BLaER1 treated with 17β-estradiol and CSF1 and Interleukin-3, amounts not matched to agents 10 nM and 100 nM (cell line): ENCODE data around the gene CHCHD6.

Experiments used
- H3K27ac ChIP-seq, 11 experiments: shearing (Covaris generic); formaldehyde crosslinking; 2 replicates each; pipeline ENCODE4 v1.8.1; 2022
- H3K27me3 ChIP-seq, 11 experiments: shearing (Covaris generic); formaldehyde crosslinking; 2 replicates each; pipeline ENCODE4 v1.8.1; 2022
- H3K36me3 ChIP-seq, 11 experiments: shearing (Covaris generic); formaldehyde crosslinking; 2 replicates each; pipeline ENCODE4 v1.8.1; 2022
- H3K4me1 ChIP-seq, 10 experiments: shearing (Covaris generic); formaldehyde crosslinking; 2 replicates each; pipeline ENCODE4 v1.8.1; 2022
- H3K4me2 ChIP-seq, 11 experiments: shearing (Covaris generic); formaldehyde crosslinking; 2 replicates each; pipeline ENCODE4 v1.8.1; 2022
- H3K4me3 ChIP-seq, 10 experiments: shearing (Covaris generic); formaldehyde crosslinking; 2 replicates each; pipeline ENCODE4 v1.8.1; 2022
- H3K9ac ChIP-seq, 11 experiments: shearing (Covaris generic); formaldehyde crosslinking; 2 replicates each; pipeline ENCODE4 v1.8.1; 2022
- H3K9me3 ChIP-seq, 11 experiments: shearing (Covaris generic); formaldehyde crosslinking; replicated peaks in 1 of 11; 2 replicates each; pipeline ENCODE4 v1.8.1; 2022
- H4K20me1 ChIP-seq, 11 experiments: shearing (Covaris generic); formaldehyde crosslinking; 2 replicates each; pipeline ENCODE4 v1.8.1; 2022
- Cebpa-rat ChIP-seq, 11 experiments: shearing (Covaris generic); IDR thresholded peaks; 2 replicates each; pipeline ENCODE4 v1.8.1; 2022

The CHCHD6 gene

GRCh38 chr3:126987129-126987528, 283.1 kb downstream of the CHCHD6 start:
- peaks cover 50 to 93% (median 88%) of the 10 kb centered on the region in 11 experiments for H4K20me1 ChIP-seq
- no peaks in the 10 kb centered on the region for H3K9me3 ChIP-seq
- H3K9ac ChIP-seq = no peak overlapping the region
- H3K4me2 ChIP-seq = no peak overlapping the region
- H3K27me3 ChIP-seq = peaks cover 20 to 42% (median 31%) of the 10 kb centered on the region in 11 experiments
- H3K27ac ChIP-seq = no peak overlapping the region
- no peak for TF ChIP-seq Cebpa-rat (IDR thresholded peaks at IDR 0.05)
- peaks cover 0 to 40% (median 0%) of the 10 kb centered on the region in 11 experiments; a peak in 8 of 22 replicates for H3K36me3 ChIP-seq
- peaks cover 13 to 42% (median 23%) of the 10 kb centered on the region in 10 experiments for H3K4me1 ChIP-seq
- H3K4me3 ChIP-seq = no peak overlapping the region

GRCh38 chr3:126987596-126987995, 283.6 kb downstream of the CHCHD6 start:
- peaks cover 20 to 37% (median 26%) of the 10 kb centered on the region in 11 experiments for H3K27me3 ChIP-seq
- no peak overlapping the region for H3K4me3 ChIP-seq
- H4K20me1 ChIP-seq = peaks cover 50 to 93% (median 91%) of the 10 kb centered on the region in 11 experiments
- H3K4me2 ChIP-seq = no peak overlapping the region
- no peak overlapping the region for H3K27ac ChIP-seq
- TF ChIP-seq Cebpa-rat (IDR thresholded peaks at IDR 0.05) = no peak
- no peaks in the 10 kb centered on the region for H3K9me3 ChIP-seq
- no peak overlapping the region for H3K9ac ChIP-seq
- H3K36me3 ChIP-seq = peaks cover 0 to 44% (median 0%) of the 10 kb centered on the region in 11 experiments; a peak in 8 of 22 replicates
- H3K4me1 ChIP-seq = peaks cover 10 to 42% (median 22%) of the 10 kb centered on the region in 10 experiments

- Histone ChIP-seq H3K9me3 (no peaks in the 10 kb centered on the region), H3K4me2 (no peak overlapping the region), H3K4me3 (no peak overlapping the region), H3K27ac (no peak overlapping the region), H3K36me3 (peaks cover 0 to 51% (median 0%) of the 10 kb centered on the region in 11 experiments; a peak in 8 of 22 replicates), H3K27me3 (peaks cover 16 to 29% (median 22%) of the 10 kb centered on the region in 11 experiments), H4K20me1 (peaks cover 55 to 100% (median 100%) of the 10 kb centered on the region in 11 experiments), H3K9ac (no peak overlapping the region), H3K4me1 (peaks cover 19 to 49% (median 29%) of the 10 kb centered on the region in 10 experiments)
- TF ChIP-seq Cebpa-rat (IDR thresholded peaks at IDR 0.05) = no peak
Measured at GRCh38 chr3:126988451-126989021, 284.5 kb downstream of the CHCHD6 start.

- Histone ChIP-seq H4K20me1 (peaks cover 55 to 100% (median 100%) of the 10 kb centered on the region in 11 experiments), H3K9me3 (no peaks in the 10 kb centered on the region), H3K4me1 (peaks cover 19 to 49% (median 29%) of the 10 kb centered on the region in 10 experiments), H3K9ac (no peak overlapping the region), H3K36me3 (peaks cover 0 to 55% (median 0%) of the 10 kb centered on the region in 11 experiments; a peak in 8 of 22 replicates), H3K27me3 (peaks cover 11 to 20% (median 14%) of the 10 kb centered on the region in 11 experiments), H3K4me3 (no peak overlapping the region), H3K27ac (no peak overlapping the region), H3K4me2 (no peak overlapping the region)
- no peak for TF ChIP-seq Cebpa-rat (IDR thresholded peaks at IDR 0.05)
Measured at GRCh38 chr3:126989316-126990023, 285.4 kb downstream of the CHCHD6 start.

GRCh38 chr3:126990024-126990700, 286.1 kb downstream of the CHCHD6 start:
- 0 out of 22 replicates have a peak overlapping the region, but pooled peaks of 1 of the 11 experiments have one; percentile 9 for H3K9ac ChIP-seq
- peak overlapping the region in 2 of 11 experiments; percentile 4 to 5; a peak in 3 of 22 replicates for H3K4me2 ChIP-seq
- no peaks in the 10 kb centered on the region for H3K9me3 ChIP-seq
- H4K20me1 ChIP-seq = peaks cover 55 to 100% (median 100%) of the 10 kb centered on the region in 11 experiments
- peaks cover 23 to 51% (median 35%) of the 10 kb centered on the region in 10 experiments for H3K4me1 ChIP-seq
- H3K27ac ChIP-seq = no peak overlapping the region
- peaks cover 4 to 17% (median 8%) of the 10 kb centered on the region in 11 experiments; a peak in 19 of 22 replicates for H3K27me3 ChIP-seq
- TF ChIP-seq Cebpa-rat (IDR thresholded peaks at IDR 0.05) = no peak
- H3K36me3 ChIP-seq = peaks cover 0 to 55% (median 0%) of the 10 kb centered on the region in 11 experiments; a peak in 8 of 22 replicates
- H3K4me3 ChIP-seq = no peak overlapping the region

GRCh38 chr3:126990890-126991289, 286.9 kb downstream of the CHCHD6 start:
- H4K20me1 ChIP-seq = peaks cover 55 to 100% (median 100%) of the 10 kb centered on the region in 11 experiments
- H3K9ac ChIP-seq = 0 out of 22 replicates have a peak overlapping the region, but pooled peaks of 1 of the 11 experiments have one; percentile 9
- H3K36me3 ChIP-seq = peaks cover 0 to 60% (median 0%) of the 10 kb centered on the region in 11 experiments; a peak in 8 of 22 replicates
- peaks cover 24 to 59% (median 42%) of the 10 kb centered on the region in 10 experiments for H3K4me1 ChIP-seq
- peaks cover 0 to 19% (median under 1%) of the 10 kb centered on the region in 11 experiments; a peak in 8 of 22 replicates for H3K27me3 ChIP-seq
- H3K27ac ChIP-seq = no peak overlapping the region
- H3K4me3 ChIP-seq = no peak overlapping the region
- TF ChIP-seq Cebpa-rat (IDR thresholded peaks at IDR 0.05) = no peak
- H3K9me3 ChIP-seq = no peaks in the 10 kb centered on the region
- H3K4me2 ChIP-seq = peak overlapping the region in 2 of 11 experiments; percentile 4 to 5; a peak in 2 of 22 replicates

- Histone ChIP-seq H3K27ac (no peak overlapping the region), H3K4me1 (peaks cover 24 to 65% (median 49%) of the 10 kb centered on the region in 10 experiments), H3K9me3 (no peaks in the 10 kb centered on the region), H3K9ac (peak overlapping the region in 2 of 11 experiments; percentile 5 to 34; a peak in 1 of 22 replicates), H3K4me3 (no peak overlapping the region), H3K36me3 (peaks cover 0 to 66% (median 0%) of the 10 kb centered on the region in 11 experiments; a peak in 8 of 22 replicates), H4K20me1 (peaks cover 55 to 100% (median 100%) of the 10 kb centered on the region in 11 experiments), H3K4me2 (peak overlapping the region in 4 of 11 experiments; percentile 93 to 100 (median 96); a peak in 3 of 22 replicates), H3K27me3 (peaks cover 0 to 26% (median 0%) of the 10 kb centered on the region in 11 experiments; a peak in 7 of 22 replicates)
- TF ChIP-seq Cebpa-rat (IDR thresholded peaks at IDR 0.05) = no peak
Measured at GRCh38 chr3:126991366-126992200, 287.5 kb downstream of the CHCHD6 start.
